Large intestine (tissue), 3 donors: Measurements from ENCODE around the gene TLE1. TPM values are rescaled to one million over a fixed set of nuclear protein-coding genes. Genes with fewer than 3 reads are reported as not detected.
"Not testable (repeated sequence)": the region's sequence is repeated elsewhere in the genome, so short reads cannot be mapped to it uniquely, and the experiment has no call there.

ENCODE experiments used
- DNase-seq, 2 donors: peaks; one replicate each; pipeline versions ENCODE4 v3.0.0 to v3.0.0-alpha.2; 2013
- H3K27ac ChIP-seq: one replicate; pipeline ENCODE4 v1.5.1; 2013; ENCODE audit warnings: low read length
- H3K27me3 ChIP-seq: 2 replicates; pipeline ENCODE4 v1.6.1; 2013; ENCODE audit warnings: low read length; ENCODE audit not compliant: control insufficient read depth, insufficient read depth
- H3K36me3 ChIP-seq: 2 replicates; pipeline ENCODE4 v1.6.1; 2013; ENCODE audit warnings: low read length; ENCODE audit not compliant: control insufficient read depth, insufficient read depth
- H3K4me1 ChIP-seq: one replicate; pipeline ENCODE4 v1.6.1; 2013; ENCODE audit warnings: low read length; ENCODE audit not compliant: control insufficient read depth, insufficient read depth
- H3K4me3 ChIP-seq: one replicate; pipeline ENCODE4 v1.5.1; 2013; ENCODE audit warnings: low read length
- H3K9me3 ChIP-seq: one replicate; pipeline ENCODE4 v1.6.1; 2013; ENCODE audit warnings: mild to moderate bottlenecking, low read depth, low read length, moderate library complexity; ENCODE audit not compliant: control insufficient read depth
- WGBS: methylation state at CpG from one replicate; pipeline ENCODE4 v1.1.5; 2013; ENCODE audit warnings: low lambda C conversion rate; ENCODE audit not compliant: insufficient coverage; 5-methylcytosine and 5-hydroxymethylcytosine counted together
- polyA plus RNA-seq: library from polyadenylated mRNA; unstranded; fragments of 120-200 nt; gene quantifications from one replicate; pipeline ENCODE4 v1.2.1, GENCODE V29; 2013

Gene TLE1
- polyA plus RNA-seq, 1 donor: 26.7 TPM

- no CpG with 5 or more reads among the region's 3 CpGs for WGBS
- no peak for DNase-seq
- H3K27me3 ChIP-seq: no peaks in the 10 kb centered on the region
- H3K4me3 ChIP-seq: no peak overlapping the region
- no peaks in the 10 kb centered on the region for H3K9me3 ChIP-seq
- peaks cover 2% of the 10 kb centered on the region for H3K4me1 ChIP-seq
- H3K27ac ChIP-seq: no peak overlapping the region
- peaks cover 19% of the 10 kb centered on the region for H3K36me3 ChIP-seq
Measured at GRCh38 chr9:81656004-81656403, 33.3 kb downstream of the TLE1 start.

DNA sequence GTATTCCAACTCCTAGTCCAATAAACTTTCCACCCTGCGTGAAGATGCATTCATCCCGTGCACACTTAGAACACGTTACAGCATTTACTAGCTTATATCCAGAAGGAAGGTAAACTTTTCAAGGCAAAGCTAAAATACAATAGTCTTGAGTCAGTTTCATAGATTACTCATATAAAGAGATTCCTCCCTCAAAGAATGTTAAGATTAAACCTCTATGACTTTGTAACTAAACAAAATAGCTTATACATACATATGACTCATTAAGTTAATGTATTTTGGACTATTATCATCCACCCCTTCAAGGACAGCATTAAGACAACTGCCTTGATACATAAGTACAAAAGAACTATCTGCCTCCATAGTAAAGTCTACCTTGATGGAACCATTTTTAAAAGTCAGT lies 36.1 kb downstream of the TLE1 start:
- 92% methylated on average over 2 of the region's 3 CpGs for WGBS

GRCh38 chr9:81652058-81652687 lies 37.2 kb downstream of the TLE1 start:
- WGBS: 100% methylated on average over 1 of the region's 7 CpGs
- H3K27me3 ChIP-seq: no peaks in the 10 kb centered on the region
- H3K4me1 ChIP-seq: peaks cover 2% of the 10 kb centered on the region
- peaks cover 31% of the 10 kb centered on the region for H3K36me3 ChIP-seq
- no peak for DNase-seq
- no peak overlapping the region for H3K4me3 ChIP-seq
- no peak overlapping the region for H3K27ac ChIP-seq
- no peaks in the 10 kb centered on the region for H3K9me3 ChIP-seq

More for the DNA sequence above, 36.1 kb downstream of the TLE1 start:
- no peak for DNase-seq
- H3K27me3 ChIP-seq: no peaks in the 10 kb centered on the region
- peaks cover 29% of the 10 kb centered on the region for H3K36me3 ChIP-seq
- peaks cover 2% of the 10 kb centered on the region for H3K4me1 ChIP-seq
- no peaks in the 10 kb centered on the region for H3K9me3 ChIP-seq
- no peak overlapping the region for H3K4me3 ChIP-seq
- H3K27ac ChIP-seq: no peak overlapping the region

GRCh38 chr9:81650586-81651515 lies 38.5 kb downstream of the TLE1 start:
- WGBS: 94% methylated on average over 3 of the region's 8 CpGs
- Histone ChIP-seq H3K4me1 (no peaks in the 10 kb centered on the region), H3K9me3 (no peaks in the 10 kb centered on the region), H3K36me3 (peaks cover 31% of the 10 kb centered on the region), H3K27ac (no peak overlapping the region), H3K4me3 (no peak overlapping the region), H3K27me3 (no peaks in the 10 kb centered on the region)
- no peak for DNase-seq

DNA sequence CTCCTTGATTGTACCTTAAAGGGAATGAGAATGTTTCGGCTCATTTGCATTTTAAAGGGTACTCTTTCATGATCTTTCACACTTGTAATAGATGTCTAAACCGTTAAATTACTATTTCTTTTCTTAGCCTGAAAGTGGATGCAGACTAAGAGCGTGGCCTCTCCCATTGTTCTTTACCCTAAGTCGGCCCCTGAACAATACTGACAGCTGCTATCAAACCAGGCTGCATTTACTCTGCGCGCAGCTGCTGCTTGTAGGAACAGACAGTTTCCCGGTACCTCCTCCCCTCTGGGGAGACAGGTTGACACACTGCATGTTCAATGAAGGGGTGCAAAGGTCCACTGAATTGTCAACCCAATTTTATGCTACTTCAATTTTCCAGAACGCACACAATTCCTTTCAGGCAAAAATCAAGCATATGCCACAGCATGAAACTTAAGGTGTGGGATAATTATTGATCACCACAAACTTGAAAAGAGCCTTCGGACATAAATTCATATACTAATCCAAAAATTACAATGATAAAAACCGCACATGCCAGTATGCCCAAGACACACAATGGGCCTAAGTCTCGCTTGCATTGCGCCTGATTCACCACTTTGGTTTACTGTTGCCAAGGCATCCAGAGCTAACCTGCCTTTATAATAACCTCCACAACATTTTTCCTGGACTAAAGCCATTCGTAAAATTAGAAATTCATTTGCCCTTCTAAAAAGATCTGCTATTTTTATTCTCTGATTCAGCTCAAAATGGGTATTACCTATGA lies 39.7 kb downstream of the TLE1 start:
- Histone ChIP-seq H3K9me3 (no peaks in the 10 kb centered on the region), H3K27me3 (no peaks in the 10 kb centered on the region), H3K4me3 (no peak overlapping the region), H3K36me3 (peaks cover 31% of the 10 kb centered on the region), H3K4me1 (no peaks in the 10 kb centered on the region), H3K27ac (no peak overlapping the region)
- WGBS: 90% methylated on average over 2 of the region's 13 CpGs
- DNase-seq: peak in 1 of 2 donors; percentile 67

GRCh38 chr9:81648891-81649290 lies 40.5 kb downstream of the TLE1 start:
- H3K4me3 ChIP-seq: no peak overlapping the region
- no peaks in the 10 kb centered on the region for H3K4me1 ChIP-seq
- H3K36me3 ChIP-seq: peaks cover 31% of the 10 kb centered on the region
- no peak for DNase-seq
- H3K27ac ChIP-seq: no peak overlapping the region
- H3K27me3 ChIP-seq: no peaks in the 10 kb centered on the region
- WGBS: 67% methylated on average over 1 of the region's 2 CpGs
- H3K9me3 ChIP-seq: no peaks in the 10 kb centered on the region

DNA sequence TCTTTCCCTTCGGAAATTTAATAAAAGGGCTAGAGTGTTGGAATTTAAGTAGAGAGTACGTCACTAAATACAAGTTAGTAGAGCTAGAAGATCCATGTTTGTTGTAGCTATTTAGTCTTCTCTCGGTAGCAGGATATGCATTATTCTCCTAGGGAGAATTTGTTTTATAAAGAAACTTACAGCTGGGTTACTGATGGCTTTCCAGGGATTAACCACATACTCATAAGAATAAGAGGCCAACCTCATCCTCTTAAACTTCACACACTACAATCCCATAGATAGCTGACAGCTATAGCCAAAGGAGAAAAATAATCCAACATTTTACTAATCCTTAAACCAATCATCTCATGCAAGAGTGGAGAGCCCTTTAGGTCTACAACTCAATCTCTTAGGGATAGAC lies 43.0 kb downstream of the TLE1 start:
- Histone ChIP-seq H3K27me3 (no peaks in the 10 kb centered on the region), H3K4me3 (no peak overlapping the region), H3K9me3 (no peaks in the 10 kb centered on the region), H3K36me3 (peaks cover 19% of the 10 kb centered on the region), H3K27ac (no peak overlapping the region), H3K4me1 (no peaks in the 10 kb centered on the region)
- 100% methylated on average over 2 of the region's 3 CpGs for WGBS
- no peak for DNase-seq

- not testable (repeated sequence) for H3K9me3 ChIP-seq, H3K27ac ChIP-seq, H3K4me1 ChIP-seq, H3K4me3 ChIP-seq, H3K27me3 ChIP-seq, DNase-seq, H3K36me3 ChIP-seq
- WGBS: no CpG with 5 or more reads among the region's 6 CpGs
Measured at GRCh38 chr9:81644513-81644912, 44.8 kb downstream of the TLE1 start.

DNA sequence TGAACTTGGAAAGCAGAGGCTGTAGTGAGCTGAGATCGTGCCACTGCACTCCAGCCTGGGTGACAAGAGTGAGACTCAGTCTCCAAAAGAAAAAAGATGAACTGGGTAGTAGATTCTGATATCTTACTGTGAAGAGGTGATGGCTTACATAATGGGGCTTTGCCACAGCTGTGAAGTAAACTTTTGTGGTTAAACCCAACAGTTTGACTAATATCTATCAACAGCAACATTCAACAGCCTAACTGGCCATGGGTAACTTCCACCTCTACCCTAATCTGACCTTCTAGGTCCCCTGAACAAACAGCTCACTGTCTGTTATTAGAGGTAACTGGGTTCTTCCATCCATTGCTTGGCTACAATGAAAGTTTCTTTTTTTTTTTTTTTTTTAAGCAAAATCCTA lies 52.1 kb downstream of the TLE1 start:
- no peak overlapping the region for H3K27ac ChIP-seq
- DNase-seq: no peak
- peaks cover 7% of the 10 kb centered on the region for H3K36me3 ChIP-seq
- H3K4me1 ChIP-seq: peaks cover 20% of the 10 kb centered on the region
- WGBS: no CpG with 5 or more reads among the region's 1 CpG
- no peaks in the 10 kb centered on the region for H3K27me3 ChIP-seq
- H3K4me3 ChIP-seq: no peak overlapping the region
- H3K9me3 ChIP-seq: no peaks in the 10 kb centered on the region

GRCh38 chr9:81636255-81636599 lies 53.1 kb downstream of the TLE1 start:
- Histone ChIP-seq H3K9me3 (no peaks in the 10 kb centered on the region), H3K27ac (peak overlapping the region; percentile 91), H3K4me3 (no peak overlapping the region), H3K27me3 (no peaks in the 10 kb centered on the region), H3K4me1 (peaks cover 23% of the 10 kb centered on the region), H3K36me3 (peaks cover 9% of the 10 kb centered on the region)
- no peak for DNase-seq
- WGBS: 100% methylated on average over 2 of the region's 3 CpGs
